ENCODE measurements around the gene AIG1. TPM values are rescaled to one million over a fixed set of nuclear protein-coding genes. Genes with fewer than 3 reads are reported as not detected.
"Not testable (repeated sequence)": the region's sequence is repeated elsewhere in the genome, so short reads cannot be mapped to it uniquely, and the experiment has no call there.

The AIG1 gene
- total RNA-seq, 1 donor, result 70.9 TPM

DNA sequence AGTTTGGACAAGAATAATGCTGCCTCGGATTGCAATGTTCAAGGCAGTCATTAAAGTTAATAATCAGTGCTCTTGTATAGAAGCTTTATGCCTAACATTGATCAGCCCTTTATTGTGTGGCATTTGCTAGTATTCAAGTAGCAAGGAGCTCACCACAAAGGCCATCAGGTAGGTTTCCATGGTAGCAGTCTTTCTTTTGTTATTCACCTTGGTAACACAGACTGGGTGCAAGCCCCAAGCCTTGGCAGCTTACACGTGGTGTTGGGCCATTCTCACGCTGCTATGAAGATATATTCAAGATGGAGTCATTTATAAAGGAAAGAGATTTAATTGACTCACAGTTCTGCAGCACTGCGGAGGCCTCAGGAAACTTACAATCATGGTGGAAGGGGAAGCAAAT, 240.5 kb downstream of the AIG1 start:
- Histone ChIP-seq H4K20me1 (ENCODE audit: insufficient read depth, low read length) (no peaks in the 10 kb centered on the region), H2AFZ (ENCODE audit: low read length) (no peak overlapping the region), H3K36me3 (ENCODE audit: insufficient read depth, low read length) (no peaks in the 10 kb centered on the region), H3K4me2 (ENCODE audit: insufficient read depth, low read length) (no peak overlapping the region), H3K79me2 (ENCODE audit: insufficient read depth, low read length) (no peaks in the 10 kb centered on the region), H3K9me3 (ENCODE audit: low read depth, low read length) (no peaks in the 10 kb centered on the region), H3K4me3 (ENCODE audit: insufficient read depth, low read length) (no peak overlapping the region), H3K4me1 (ENCODE audit: insufficient read depth, low read length) (no peaks in the 10 kb centered on the region), H3K27me3 (ENCODE audit: insufficient read depth, low read length) (no peaks in the 10 kb centered on the region), H3K27ac (ENCODE audit: low read depth, low read length) (no peak overlapping the region)
- DNase-seq (ENCODE audit: insufficient read length, low spot score, missing footprints), result no peak
- TF ChIP-seq, protein P1, sequence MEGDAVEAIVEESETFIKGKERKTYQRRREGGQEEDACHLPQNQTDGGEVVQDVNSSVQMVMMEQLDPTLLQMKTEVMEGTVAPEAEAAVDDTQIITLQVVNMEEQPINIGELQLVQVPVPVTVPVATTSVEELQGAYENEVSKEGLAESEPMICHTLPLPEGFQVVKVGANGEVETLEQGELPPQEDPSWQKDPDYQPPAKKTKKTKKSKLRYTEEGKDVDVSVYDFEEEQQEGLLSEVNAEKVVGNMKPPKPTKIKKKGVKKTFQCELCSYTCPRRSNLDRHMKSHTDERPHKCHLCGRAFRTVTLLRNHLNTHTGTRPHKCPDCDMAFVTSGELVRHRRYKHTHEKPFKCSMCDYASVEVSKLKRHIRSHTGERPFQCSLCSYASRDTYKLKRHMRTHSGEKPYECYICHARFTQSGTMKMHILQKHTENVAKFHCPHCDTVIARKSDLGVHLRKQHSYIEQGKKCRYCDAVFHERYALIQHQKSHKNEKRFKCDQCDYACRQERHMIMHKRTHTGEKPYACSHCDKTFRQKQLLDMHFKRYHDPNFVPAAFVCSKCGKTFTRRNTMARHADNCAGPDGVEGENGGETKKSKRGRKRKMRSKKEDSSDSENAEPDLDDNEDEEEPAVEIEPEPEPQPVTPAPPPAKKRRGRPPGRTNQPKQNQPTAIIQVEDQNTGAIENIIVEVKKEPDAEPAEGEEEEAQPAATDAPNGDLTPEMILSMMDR (IDR thresholded peaks at IDR 0.05; ENCODE audit: extremely low read depth, low read depth, low read length), result no peak

DNA sequence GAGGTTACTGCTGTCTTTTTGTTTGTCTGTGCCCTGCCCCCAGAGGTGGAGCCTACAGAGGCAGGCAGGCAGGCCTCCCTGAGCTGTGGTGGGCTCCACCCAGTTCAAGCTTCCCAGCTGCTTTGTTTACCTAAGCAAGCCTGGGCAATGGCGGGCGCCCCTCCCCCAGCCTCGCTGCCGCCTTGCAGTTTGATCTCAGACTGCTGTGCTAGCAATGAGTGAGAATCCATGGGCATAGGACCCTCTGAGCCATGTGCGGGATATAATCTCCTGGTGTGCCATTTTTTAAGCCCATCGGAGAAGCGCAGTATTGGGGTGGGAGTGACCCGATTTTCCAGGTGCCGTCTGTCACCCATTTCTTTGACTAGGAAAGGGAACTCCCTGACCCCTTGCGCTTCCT, 247.1 kb downstream of the AIG1 start:
- DNase-seq (ENCODE audit: insufficient read length, low spot score, missing footprints); H2AFZ ChIP-seq (ENCODE audit: low read length); H3K36me3 ChIP-seq (ENCODE audit: insufficient read depth, low read length); H4K20me1 ChIP-seq (ENCODE audit: insufficient read depth, low read length); H3K4me1 ChIP-seq (ENCODE audit: insufficient read depth, low read length); H3K4me3 ChIP-seq (ENCODE audit: insufficient read depth, low read length); H3K4me2 ChIP-seq (ENCODE audit: insufficient read depth, low read length); H3K79me2 ChIP-seq (ENCODE audit: insufficient read depth, low read length); H3K27me3 ChIP-seq (ENCODE audit: insufficient read depth, low read length); H3K27ac ChIP-seq (ENCODE audit: low read depth, low read length); H3K9me3 ChIP-seq (ENCODE audit: low read depth, low read length): not testable (repeated sequence)

DNA sequence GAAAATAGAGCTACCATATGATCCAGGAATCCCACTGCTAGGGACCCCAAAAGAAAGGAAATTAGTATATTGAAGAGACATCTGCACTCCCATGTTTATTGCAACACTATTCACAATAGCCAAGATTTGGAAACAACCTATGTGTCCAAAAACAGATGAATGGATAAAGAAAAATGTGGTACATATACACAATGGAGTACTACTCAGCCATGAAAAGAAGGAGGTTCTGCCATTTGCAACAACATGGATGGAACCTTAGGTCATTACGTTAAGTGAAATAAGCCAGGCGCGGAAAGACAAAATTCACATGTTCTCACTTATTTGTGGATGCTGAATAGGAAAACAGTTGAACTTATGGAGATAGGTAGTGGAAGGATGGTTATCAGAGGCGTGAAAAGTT, 252.5 kb downstream of the AIG1 start:
- no peaks in the 10 kb centered on the region for H3K27me3 ChIP-seq (ENCODE audit: insufficient read depth, low read length)
- TF ChIP-seq, protein P1 (IDR thresholded peaks at IDR 0.05; ENCODE audit: extremely low read depth, low read depth, low read length), result no peak
- DNase-seq (ENCODE audit: insufficient read length, low spot score, missing footprints), result no peak
- H3K36me3 ChIP-seq (ENCODE audit: insufficient read depth, low read length), result no peaks in the 10 kb centered on the region
- no peaks in the 10 kb centered on the region for H4K20me1 ChIP-seq (ENCODE audit: insufficient read depth, low read length)
- H3K4me1 ChIP-seq (ENCODE audit: insufficient read depth, low read length), result no peaks in the 10 kb centered on the region
- no peaks in the 10 kb centered on the region for H3K79me2 ChIP-seq (ENCODE audit: insufficient read depth, low read length)
- no peak overlapping the region for H2AFZ ChIP-seq (ENCODE audit: low read length)
- H3K27ac ChIP-seq (ENCODE audit: low read depth, low read length), result no peak overlapping the region
- no peak overlapping the region for H3K4me3 ChIP-seq (ENCODE audit: insufficient read depth, low read length)
- no peak overlapping the region for H3K4me2 ChIP-seq (ENCODE audit: insufficient read depth, low read length)
- no peaks in the 10 kb centered on the region for H3K9me3 ChIP-seq (ENCODE audit: low read depth, low read length)

DNA sequence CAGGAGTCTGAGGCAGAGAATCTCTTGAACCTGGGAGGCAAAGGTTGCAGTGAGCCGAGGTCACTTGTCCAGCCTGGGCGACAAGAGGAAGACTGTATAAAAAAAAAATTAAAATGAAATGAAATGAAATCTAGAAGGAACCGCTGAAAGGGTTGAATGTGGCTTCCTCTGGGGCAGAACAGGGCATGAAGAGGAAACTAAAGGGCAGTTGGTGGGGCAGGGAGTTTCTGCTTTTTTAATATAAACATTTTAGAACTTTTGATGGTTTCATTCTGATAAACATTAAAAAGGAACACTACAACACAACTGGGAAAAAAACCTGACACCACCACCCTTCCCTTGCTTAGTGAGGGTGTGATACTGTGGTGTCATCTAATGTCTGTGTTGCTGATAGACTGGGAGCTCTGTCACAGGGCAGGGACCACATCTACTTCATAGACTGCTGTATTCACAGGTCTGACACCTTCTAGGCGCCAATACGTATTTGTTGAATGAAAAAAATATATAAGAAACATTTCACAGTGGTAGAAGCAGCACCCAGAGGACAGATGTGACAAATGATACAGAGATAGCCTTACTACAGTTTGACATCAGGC, 260.9 kb downstream of the AIG1 start:
- H3K27me3 ChIP-seq (ENCODE audit: insufficient read depth, low read length), result no peaks in the 10 kb centered on the region
- no peak overlapping the region for H3K4me3 ChIP-seq (ENCODE audit: insufficient read depth, low read length)
- no peak overlapping the region for H3K4me2 ChIP-seq (ENCODE audit: insufficient read depth, low read length)
- DNase-seq (ENCODE audit: insufficient read length, low spot score, missing footprints), result no peak
- H3K9me3 ChIP-seq (ENCODE audit: low read depth, low read length), result no peaks in the 10 kb centered on the region
- no peak overlapping the region for H2AFZ ChIP-seq (ENCODE audit: low read length)
- H3K4me1 ChIP-seq (ENCODE audit: insufficient read depth, low read length), result peaks cover 11% of the 10 kb centered on the region
- no peak overlapping the region for H3K27ac ChIP-seq (ENCODE audit: low read depth, low read length)
- H3K79me2 ChIP-seq (ENCODE audit: insufficient read depth, low read length), result no peaks in the 10 kb centered on the region
- TF ChIP-seq, protein P1 (IDR thresholded peaks at IDR 0.05; ENCODE audit: extremely low read depth, low read depth, low read length), result no peak
- no peaks in the 10 kb centered on the region for H4K20me1 ChIP-seq (ENCODE audit: insufficient read depth, low read length)
- no peaks in the 10 kb centered on the region for H3K36me3 ChIP-seq (ENCODE audit: insufficient read depth, low read length)
